ENCODE measurements around the gene NCAPG2. TPM values are rescaled to one million over a fixed set of nuclear protein-coding genes. Genes with fewer than 3 reads are reported as not detected.

The NCAPG2 gene
- total and polyA plus RNA-seq, 10 of the 15 experiments (the other 5 are each of a cell fraction or from before 2014, with no cell fraction given) = 11.2 to 78.2 (median 49.2) TPM

- 0 out of 2 replicates have a peak, but pooled peaks have one; percentile 25 for TF ChIP-seq ATF2 (IDR thresholded peaks at IDR 0.05; ENCODE audit: low read length)
- TF ChIP-seq SMAD1 (IDR thresholded peaks at IDR 0.05; ENCODE audit: low read depth, partially characterized antibody) = peak; percentile 69
- no peak for TF ChIP-seq RCOR1 (conservative IDR thresholded peaks at IDR 0.05; ENCODE audit: low read depth, low read length)
- no peak for TF ChIP-seq CHD4 (IDR thresholded peaks at IDR 0.05)
- TF ChIP-seq ZSCAN29 (IDR thresholded peaks at IDR 0.05) = no peak
- TF ChIP-seq POLR2A (IDR thresholded peaks at IDR 0.05; ENCODE audit: low read depth, low read length) = no peak
- TF ChIP-seq RUNX3 (IDR thresholded peaks at IDR 0.05; ENCODE audit: low read length) = peak; percentile 38; the same call in 1 of the 2 replicates
- TF ChIP-seq ZNF274 (IDR thresholded peaks at IDR 0.05; ENCODE audit: insufficient read depth, insufficient read length) = no peak
- no peak for TF ChIP-seq TARDBP (IDR thresholded peaks at IDR 0.05; ENCODE audit: borderline replicate concordance)
- no peak for TF ChIP-seq ZNF687 (IDR thresholded peaks at IDR 0.05)
- no peak for TF ChIP-seq MTA2 (IDR thresholded peaks at IDR 0.05; ENCODE audit: low read depth)
- TF ChIP-seq NR2C2 (IDR thresholded peaks at IDR 0.05; ENCODE audit: borderline replicate concordance, control insufficient read depth, insufficient read length, low read depth) = no peak
- TF ChIP-seq RBBP5 (conservative IDR thresholded peaks at IDR 0.05) = no peak
These were observed 91.1 kb downstream of the NCAPG2 start (continued) for GRCh38 chr7:158613481-158613880.
